Keratinocyte (primary cell): Measurements from ENCODE around the gene RNF8. TPM values are rescaled to one million over a fixed set of nuclear protein-coding genes. Genes with fewer than 3 reads are reported as not detected.

ENCODE experiments used
- DNase-seq: peaks from one replicate; pipeline ENCODE4 v3.0.0-alpha.2; 2011; ENCODE audit warnings: low read depth, missing footprints, low spot score
- FAIRE-seq: peaks from 2 replicates; lab custom pipeline; 2011; peaks lifted over from hg19 to GRCh38; lab: Jason Lieb, UNC
- H2AFZ ChIP-seq: 2 replicates; pipeline ENCODE4 v1.6.0; 2012; ENCODE audit warnings: low read length, control low read depth, inconsistent platforms; ENCODE audit not compliant: control insufficient read depth
- H3K27ac ChIP-seq: 2 replicates; pipeline ENCODE4 v1.5.1; 2011; ENCODE audit warnings: low read length; ENCODE audit not compliant: control insufficient read depth, insufficient read depth
- H3K27me3 ChIP-seq: 3 replicates; pipeline ENCODE4 v1.6.0; 2011; ENCODE audit warnings: low read length; ENCODE audit not compliant: control insufficient read depth, insufficient read depth; ENCODE audit errors: extremely low read depth
- H3K36me3 ChIP-seq, 2 experiments: 2 replicates in 1 of 2; 3 replicates in 1 of 2; pipeline ENCODE4 v1.5.1; 2011; ENCODE audit warnings: low read length in 2 of 2, mild to moderate bottlenecking in 1 of 2; ENCODE audit not compliant: control insufficient read depth in 2 of 2, insufficient read depth in 2 of 2; ENCODE audit errors: extremely low read depth in 1 of 2
- H3K4me1 ChIP-seq: 3 replicates; pipeline ENCODE4 v1.5.1; 2011; ENCODE audit warnings: low read length; ENCODE audit not compliant: control insufficient read depth, insufficient read depth; ENCODE audit errors: extremely low read depth
- H3K4me2 ChIP-seq: 3 replicates; pipeline ENCODE4 v1.6.0; 2011; ENCODE audit warnings: low read depth, low read length; ENCODE audit not compliant: control insufficient read depth, insufficient read depth; ENCODE audit errors: extremely low read depth
- H3K4me3 ChIP-seq, 3 experiments: fragments of 200-600 bp in 1 of 3; sonication (generic) in 1 of 3; 2 replicates in 2 of 3; 3 replicates in 1 of 3; pipeline ENCODE4 v1.5.1; 2011 to 2016; ENCODE audit warnings: low read length in 3 of 3, mild to moderate bottlenecking in 3 of 3, control low read depth in 2 of 3, inconsistent platforms in 1 of 3, low read depth in 1 of 3, mixed read lengths in 1 of 3, mixed run types in 1 of 3, moderate library complexity in 1 of 3; ENCODE audit not compliant: control insufficient read depth in 2 of 3, insufficient read depth in 2 of 3; ENCODE audit errors: extremely low read depth in 1 of 3
- H3K79me2 ChIP-seq: 2 replicates; pipeline ENCODE4 v1.6.0; 2012; ENCODE audit warnings: low read length; ENCODE audit not compliant: control insufficient read depth, insufficient read depth
- H3K9ac ChIP-seq: 3 replicates; pipeline ENCODE4 v1.6.0; 2011; ENCODE audit warnings: low read length; ENCODE audit not compliant: control insufficient read depth, insufficient read depth; ENCODE audit errors: extremely low read depth
- H3K9me1 ChIP-seq: 3 replicates; pipeline ENCODE4 v1.6.0; 2011; ENCODE audit warnings: low read length; ENCODE audit not compliant: control insufficient read depth, insufficient read depth; ENCODE audit errors: extremely low read depth
- H3K9me3 ChIP-seq: 2 replicates; pipeline ENCODE4 v1.5.1; 2012; ENCODE audit warnings: low read depth, low read length; ENCODE audit not compliant: control insufficient read depth
- H4K20me1 ChIP-seq: 3 replicates; pipeline ENCODE4 v1.6.0; 2011; ENCODE audit warnings: low read length; ENCODE audit not compliant: control insufficient read depth, insufficient read depth; ENCODE audit errors: extremely low read depth
- EZH2 ChIP-seq: IDR thresholded peaks from one replicate; pipeline ENCODE4 v1.6.1; 2012; ENCODE audit warnings: inconsistent platforms, mild to moderate bottlenecking, low read length, moderate library complexity
- dilution Hi-C: fragments of 300-500 bp; cut with MboI; formaldehyde crosslinking; loops from one replicate; pipeline ENCODE4 v1.7.0; 2020; ENCODE audit warnings: low sequenced_read_pairs; ENCODE audit not compliant: extremely low pct_ligation_motif_present
- polyA plus RNA-seq, 5 experiments: library from polyadenylated mRNA; depleted of rRNA in 3 of 5; stranded (reverse) in 3 of 5; stranded (forward) in 1 of 5; unstranded in 1 of 5; fragments of >200 nt; gene quantifications; 1 replicate in 1 of 5; 2 replicates in 3 of 5; 3 replicates in 1 of 5; pipeline versions ENCODE4 v1.2.1 to v1.2.3, GENCODE V29; 2011 to 2012; ENCODE audit warnings: missing spikeins in 2 of 5, low read depth in 1 of 5, low replicate concordance in 1 of 5
- TF ChIP-seq, protein P1 (sequence below), 3 experiments: IDR thresholded peaks in 1 of 3; conservative IDR thresholded peaks in 1 of 3; optimal IDR thresholded peaks in 1 of 3; 2 replicates in 2 of 3; 3 replicates in 1 of 3; pipeline versions ENCODE3 to v1.5.1; 2011; ENCODE audit warnings: low read length in 3 of 3, mild to moderate bottlenecking in 3 of 3, moderate library complexity in 2 of 3, control low read depth in 1 of 3, inconsistent platforms in 1 of 3; ENCODE audit not compliant: insufficient read depth in 2 of 3; ENCODE audit errors: extremely low read depth in 1 of 3

Gene RNF8
- polyA plus RNA-seq, 1 donor (not counting 4 experiments of a cell fraction or from before 2014, with no cell fraction given) = 34.5 TPM

DNA sequence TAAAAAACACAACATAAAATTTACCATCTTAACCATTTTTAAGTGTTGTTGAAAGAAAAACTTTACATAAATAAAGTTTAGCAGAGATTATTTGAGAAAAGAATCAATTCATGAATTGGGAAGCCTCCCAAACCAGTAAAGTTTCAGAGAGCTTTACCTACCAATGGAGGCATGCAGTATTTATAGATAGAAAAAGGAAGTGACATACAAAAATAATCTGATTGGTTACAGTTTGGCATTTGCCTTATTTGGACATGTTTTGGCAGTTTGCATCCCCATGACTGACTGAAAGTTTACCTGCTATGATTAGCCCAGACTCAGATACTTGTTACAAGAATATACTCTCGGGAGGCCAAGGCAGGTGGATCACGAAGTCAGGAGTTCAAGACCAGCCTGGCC, 75.6 kb downstream of the RNF8 start:
- no peak overlapping the region for H3K27ac ChIP-seq
- no peak overlapping the region for H3K9ac ChIP-seq
- DNase-seq (no peak), FAIRE-seq (no peak)
- no peaks in the 10 kb centered on the region for H3K36me3 ChIP-seq
- H3K27me3 ChIP-seq = no peaks in the 10 kb centered on the region
- H3K4me1 ChIP-seq = peaks cover 11% of the 10 kb centered on the region
- H4K20me1 ChIP-seq = no peaks in the 10 kb centered on the region
- H3K4me2 ChIP-seq = no peak overlapping the region
- no peaks in the 10 kb centered on the region for H3K9me1 ChIP-seq
- no peaks in the 10 kb centered on the region for H3K9me3 ChIP-seq
- H3K79me2 ChIP-seq = peaks cover 11% of the 10 kb centered on the region
- no peak overlapping the region for H3K4me3 ChIP-seq
- dilution Hi-C loops = no loop called here
- TF ChIP-seq EZH2 = no peak
- TF ChIP-seq, protein P1, sequence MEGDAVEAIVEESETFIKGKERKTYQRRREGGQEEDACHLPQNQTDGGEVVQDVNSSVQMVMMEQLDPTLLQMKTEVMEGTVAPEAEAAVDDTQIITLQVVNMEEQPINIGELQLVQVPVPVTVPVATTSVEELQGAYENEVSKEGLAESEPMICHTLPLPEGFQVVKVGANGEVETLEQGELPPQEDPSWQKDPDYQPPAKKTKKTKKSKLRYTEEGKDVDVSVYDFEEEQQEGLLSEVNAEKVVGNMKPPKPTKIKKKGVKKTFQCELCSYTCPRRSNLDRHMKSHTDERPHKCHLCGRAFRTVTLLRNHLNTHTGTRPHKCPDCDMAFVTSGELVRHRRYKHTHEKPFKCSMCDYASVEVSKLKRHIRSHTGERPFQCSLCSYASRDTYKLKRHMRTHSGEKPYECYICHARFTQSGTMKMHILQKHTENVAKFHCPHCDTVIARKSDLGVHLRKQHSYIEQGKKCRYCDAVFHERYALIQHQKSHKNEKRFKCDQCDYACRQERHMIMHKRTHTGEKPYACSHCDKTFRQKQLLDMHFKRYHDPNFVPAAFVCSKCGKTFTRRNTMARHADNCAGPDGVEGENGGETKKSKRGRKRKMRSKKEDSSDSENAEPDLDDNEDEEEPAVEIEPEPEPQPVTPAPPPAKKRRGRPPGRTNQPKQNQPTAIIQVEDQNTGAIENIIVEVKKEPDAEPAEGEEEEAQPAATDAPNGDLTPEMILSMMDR (optimal IDR thresholded peaks at IDR 0.05 in 1 of 3, IDR thresholded peaks at IDR 0.05 in 1 of 3, conservative IDR thresholded peaks at IDR 0.05 in 1 of 3; ENCODE audit: extremely low read depth in 1 of 3, insufficient read depth in 2 of 3, low read length in 3 of 3) = no peak
- no peak overlapping the region for H2AFZ ChIP-seq

DNA sequence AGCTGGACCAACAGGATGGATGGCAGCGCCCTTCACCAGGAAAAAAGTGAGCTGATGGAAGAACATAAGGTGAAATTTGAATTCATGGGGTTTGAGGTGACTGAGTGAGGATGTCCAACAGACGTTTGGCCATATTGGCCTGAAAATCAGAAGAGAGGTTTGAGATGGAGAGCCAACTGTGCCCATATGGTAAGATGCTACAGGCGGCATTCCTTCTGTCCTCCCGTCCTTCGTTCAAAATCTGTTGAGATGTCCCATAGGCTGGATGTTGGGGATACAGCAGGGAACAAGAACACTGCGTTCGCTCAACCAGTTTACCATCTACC, 78.8 kb downstream of the RNF8 start:
- Histone ChIP-seq H2AFZ (peak overlapping the region; percentile 99), H3K9me1 (no peaks in the 10 kb centered on the region), H3K36me3 (peaks cover 8 to 10% of the 10 kb centered on the region in 2 experiments), H3K27ac (peak overlapping the region; percentile 72), H3K27me3 (no peaks in the 10 kb centered on the region), H3K9ac (peak overlapping the region; percentile 86), H3K9me3 (no peaks in the 10 kb centered on the region), H3K4me3 (peak overlapping the region; percentile 83 to 93 (median 88)), H3K4me2 (peak overlapping the region; percentile 89), H3K4me1 (peaks cover 13% of the 10 kb centered on the region), H3K79me2 (peaks cover 25% of the 10 kb centered on the region), H4K20me1 (no peaks in the 10 kb centered on the region)
- no peak for DNase-seq
- TF ChIP-seq, protein P1 (optimal IDR thresholded peaks at IDR 0.05 in 1 of 3, IDR thresholded peaks at IDR 0.05 in 1 of 3, conservative IDR thresholded peaks at IDR 0.05 in 1 of 3; ENCODE audit: extremely low read depth in 1 of 3, insufficient read depth in 2 of 3, low read length in 3 of 3) = no peak
- no peak for TF ChIP-seq EZH2
- dilution Hi-C loops = no loop called here
- FAIRE-seq = no peak
